Neural cell (in vitro differentiated cells): ENCODE data around the gene TPGS1. TPM values are rescaled to one million over a fixed set of nuclear protein-coding genes. Genes with fewer than 3 reads are reported as not detected.

Source experiments
- H2AFZ ChIP-seq: fragments of 200-600, 300-800 bp; sonication (generic), shearing (Covaris generic); 2 replicates; pipeline ENCODE4 v1.6.0; 2014; ENCODE audit warnings: low read depth, mild to moderate bottlenecking, antibody characterized with exemption, low read length, moderate library complexity
- H3F3A ChIP-seq: fragments of 200-600 bp; shearing (Covaris generic); 2 replicates; pipeline ENCODE4 v1.6.1; 2016; ENCODE audit warnings: mild to moderate bottlenecking, moderate library complexity, mixed read lengths, antibody characterized with exemption, low read length; ENCODE audit not compliant: insufficient read depth, poor library complexity, severe bottlenecking
- H3K27ac ChIP-seq: fragments of 200-600, 300-800 bp; sonication (generic), shearing (Covaris generic); 2 replicates; pipeline ENCODE4 v1.5.1; 2014; ENCODE audit warnings: mild to moderate bottlenecking, low read length, moderate library complexity
- H3K27me3 ChIP-seq: fragments of 300-800, 200-600 bp; sonication (generic), shearing (Covaris generic); 2 replicates; pipeline ENCODE4 v1.6.0; 2014; ENCODE audit warnings: mild to moderate bottlenecking, low read depth, low read length, moderate library complexity; ENCODE audit not compliant: insufficient read depth
- H3K36me3 ChIP-seq: fragments of 300-800, 200-600 bp; sonication (generic), shearing (Covaris generic); 2 replicates; pipeline ENCODE4 v1.5.1; 2014; ENCODE audit warnings: mild to moderate bottlenecking, antibody characterized with exemption, low read length, moderate library complexity; ENCODE audit not compliant: insufficient read depth
- H3K4me2 ChIP-seq: fragments of 300-800, 200-600 bp; sonication (generic), shearing (Covaris generic); 2 replicates; pipeline ENCODE4 v1.6.0; 2014; ENCODE audit warnings: mild to moderate bottlenecking, low read length
- H3K4me3 ChIP-seq: fragments of 300-800, 200-600 bp; sonication (generic), shearing (Covaris generic); 2 replicates; pipeline ENCODE4 v1.5.1; 2014; ENCODE audit warnings: mild to moderate bottlenecking, low read length, moderate library complexity
- H3K79me2 ChIP-seq: fragments of 200-600 bp; shearing (Covaris generic); replicated peaks from 2 replicates; pipeline ENCODE4 v1.6.0; 2014; ENCODE audit warnings: mild to moderate bottlenecking, low read length, moderate library complexity; ENCODE audit not compliant: insufficient read depth
- H3K9ac ChIP-seq: fragments of 300-800, 200-600 bp; sonication (generic), shearing (Covaris generic); 2 replicates; pipeline ENCODE4 v1.6.1; 2016; ENCODE audit warnings: mild to moderate bottlenecking, low read length, mixed read lengths
- H3K9me2 ChIP-seq: fragments of 200-600 bp; shearing (Covaris generic); 2 replicates; pipeline ENCODE4 v1.6.1; 2016; ENCODE audit warnings: mild to moderate bottlenecking, low read length, mixed read lengths; ENCODE audit not compliant: insufficient read depth
- H3K9me3 ChIP-seq: fragments of 200-600, 300-800 bp; sonication (generic), shearing (Covaris generic); 2 replicates; pipeline ENCODE4 v1.6.1; 2016; ENCODE audit warnings: mild to moderate bottlenecking, mixed run types, low read length, moderate library complexity, mixed read lengths
- H4K20me1 ChIP-seq: fragments of 200-600 bp; shearing (Covaris generic); 2 replicates; pipeline ENCODE4 v1.6.1; 2016; ENCODE audit warnings: mild to moderate bottlenecking, mixed run types; ENCODE audit not compliant: insufficient read depth
- CTCF ChIP-seq: fragments of 450-650 bp; IDR thresholded peaks from 2 replicates; pipeline ENCODE4 v1.5.1; 2014; ENCODE audit warnings: antibody characterized with exemption, mild to moderate bottlenecking, moderate library complexity; ENCODE audit not compliant: poor library complexity, severe bottlenecking
- EP300 ChIP-seq: fragments of 450-650 bp; conservative IDR thresholded peaks from 2 replicates; pipeline ENCODE4 v1.6.1; 2014; ENCODE audit warnings: antibody characterized with exemption, mild to moderate bottlenecking, moderate library complexity; ENCODE audit not compliant: poor library complexity, severe bottlenecking
- EZH2 ChIP-seq: fragments of 200-600, 300-800 bp; shearing (Covaris generic), sonication (generic); IDR thresholded peaks from 2 replicates; pipeline ENCODE4 v1.6.1; 2014; ENCODE audit warnings: antibody characterized with exemption, low read length, borderline replicate concordance, mild to moderate bottlenecking; ENCODE audit not compliant: insufficient read depth, poor library complexity, severe bottlenecking
- MXI1 ChIP-seq: fragments of 450-650 bp; conservative IDR thresholded peaks from 2 replicates; pipeline ENCODE4 v1.6.1; 2014; ENCODE audit warnings: antibody characterized with exemption, mild to moderate bottlenecking; ENCODE audit not compliant: poor library complexity, severe bottlenecking
- POLR2AphosphoS5 ChIP-seq: IDR thresholded peaks from 2 replicates; pipeline ENCODE4 v1.6.1; 2012
- RAD21 ChIP-seq: fragments of 450-650 bp; conservative IDR thresholded peaks from 2 replicates; pipeline ENCODE4 v1.6.1; 2014; ENCODE audit warnings: antibody characterized with exemption, mild to moderate bottlenecking, moderate library complexity
- REST ChIP-seq: IDR thresholded peaks from 2 replicates; pipeline ENCODE4 v1.6.1; 2012; ENCODE audit warnings: borderline replicate concordance
- SMC3 ChIP-seq: fragments of 450-650 bp; conservative IDR thresholded peaks from 2 replicates; pipeline ENCODE4 v1.6.1; 2014; ENCODE audit warnings: antibody characterized with exemption, mild to moderate bottlenecking, moderate library complexity; ENCODE audit not compliant: poor library complexity
- TAF1 ChIP-seq: IDR thresholded peaks from 2 replicates; pipeline ENCODE4 v1.6.1; 2012; ENCODE audit warnings: low read depth
- polyA plus RNA-seq: library from polyadenylated mRNA; depleted of rRNA; stranded (reverse); fragments of >200 nt; gene quantifications from 2 replicates; pipeline ENCODE4 v1.2.3, GENCODE V29; 2014

The TPGS1 gene
- polyA plus RNA-seq, 1 donor from 2014 or later = 79.6 TPM

GRCh38 chr19:497869-498510 is 9.3 kb upstream of the TPGS1 start:
- Histone ChIP-seq H3K79me2 (no peaks in the 10 kb centered on the region), H3K9ac (peak overlapping the region; percentile 9), H3F3A (no peaks in the 10 kb centered on the region), H2AFZ (no peak overlapping the region), H3K27me3 (peaks cover 39% of the 10 kb centered on the region), H3K9me3 (no peaks in the 10 kb centered on the region), H3K4me3 (no peak overlapping the region), H3K4me2 (no peak overlapping the region), H3K27ac (no peak overlapping the region), H3K36me3 (no peaks in the 10 kb centered on the region), H4K20me1 (no peaks in the 10 kb centered on the region), H3K9me2 (no peaks in the 10 kb centered on the region)
- TF ChIP-seq REST (no peak), RAD21 (no peak), POLR2AphosphoS5 (no peak), TAF1 (no peak), EP300 (no peak), CTCF (no peak), MXI1 (no peak), EZH2 (no peak), SMC3 (no peak)

GRCh38 chr19:498511-498891 is 8.8 kb upstream of the TPGS1 start:
- TF ChIP-seq EZH2 (no peak), POLR2AphosphoS5 (no peak), MXI1 (no peak), TAF1 (no peak), CTCF (no peak), SMC3 (no peak), RAD21 (no peak), EP300 (no peak), REST (no peak)
- no peak overlapping the region for H3K4me2 ChIP-seq
- no peaks in the 10 kb centered on the region for H3K36me3 ChIP-seq
- H3K27ac ChIP-seq = no peak overlapping the region
- no peaks in the 10 kb centered on the region for H3F3A ChIP-seq
- H3K4me3 ChIP-seq = no peak overlapping the region
- no peak overlapping the region for H3K9ac ChIP-seq
- no peaks in the 10 kb centered on the region for H3K9me3 ChIP-seq
- H4K20me1 ChIP-seq = no peaks in the 10 kb centered on the region
- H3K79me2 ChIP-seq = no peaks in the 10 kb centered on the region
- H3K27me3 ChIP-seq = peaks cover 39% of the 10 kb centered on the region
- H3K9me2 ChIP-seq = no peaks in the 10 kb centered on the region
- H2AFZ ChIP-seq = no peak overlapping the region
